ENCODE measurements around the gene MITF. TPM values are rescaled to one million over a fixed set of nuclear protein-coding genes. Genes with fewer than 3 reads are reported as not detected.

The MITF gene
- polyA plus RNA-seq, 1 donor (not counting 4 experiments of a cell fraction or from before 2014, with no cell fraction given): 2.7 TPM

DNA sequence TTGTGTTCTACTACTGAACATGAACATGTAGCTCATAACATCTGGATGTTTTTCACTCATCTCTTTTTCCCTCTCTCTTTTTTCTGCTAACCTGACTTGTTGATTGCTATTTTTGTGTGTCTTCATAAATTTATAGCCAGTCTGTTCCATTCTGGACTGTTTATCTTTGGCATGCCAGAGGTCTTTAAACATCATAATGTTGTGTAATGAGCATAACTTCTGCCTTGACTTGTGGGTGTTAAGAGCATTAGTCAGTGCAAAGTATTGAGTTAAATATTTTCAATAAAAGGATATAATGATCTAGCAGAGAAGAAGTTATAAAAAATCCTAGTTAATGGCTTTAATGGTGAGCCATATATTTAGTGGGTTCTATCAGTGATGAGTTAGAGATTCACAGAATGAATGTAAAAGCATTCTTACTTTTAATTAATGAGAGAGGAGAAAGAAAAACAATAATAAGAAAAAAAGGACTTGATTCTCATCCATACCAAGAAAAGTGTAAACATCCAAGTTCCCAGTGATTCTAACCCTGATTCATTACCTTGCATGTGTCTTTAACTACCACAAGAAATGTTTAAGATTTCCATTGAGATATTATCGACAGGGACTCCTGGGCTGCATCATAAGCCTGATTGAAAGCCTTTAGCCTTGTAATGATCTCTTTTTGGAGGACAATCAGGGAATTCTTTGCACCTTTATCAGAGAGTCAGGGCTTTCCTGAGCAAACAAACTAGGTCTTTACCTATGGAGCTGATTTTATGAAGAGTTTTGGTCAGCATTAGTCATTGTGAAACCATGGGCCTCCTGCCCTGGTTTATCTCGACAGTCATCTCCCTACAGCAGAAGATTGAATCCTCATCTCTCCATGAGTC lies 22.9 kb downstream of the MITF start:
- peak overlapping the region; percentile 59 for H3K4me2 ChIP-seq (ENCODE audit: control insufficient read depth, extremely low read depth, insufficient read depth, low read depth, low read length)
- H3K9me3 ChIP-seq (ENCODE audit: control insufficient read depth, low read depth, low read length): no peaks in the 10 kb centered on the region
- H3K9me1 ChIP-seq (ENCODE audit: control insufficient read depth, extremely low read depth, insufficient read depth, low read length): no peaks in the 10 kb centered on the region
- no peak overlapping the region for H3K27ac ChIP-seq (ENCODE audit: control insufficient read depth, insufficient read depth, low read length)
- no peak overlapping the region for H2AFZ ChIP-seq (ENCODE audit: control insufficient read depth, low read length)
- H3K9ac ChIP-seq (ENCODE audit: control insufficient read depth, extremely low read depth, insufficient read depth, low read length): no peak overlapping the region
- H3K79me2 ChIP-seq (ENCODE audit: control insufficient read depth, insufficient read depth, low read length): no peaks in the 10 kb centered on the region
- FAIRE-seq (peak; percentile 91), DNase-seq (ENCODE audit: low read depth, low spot score) (no peak)
- H4K20me1 ChIP-seq (ENCODE audit: control insufficient read depth, extremely low read depth, insufficient read depth, low read length): no peaks in the 10 kb centered on the region
- TF ChIP-seq, protein P1, sequence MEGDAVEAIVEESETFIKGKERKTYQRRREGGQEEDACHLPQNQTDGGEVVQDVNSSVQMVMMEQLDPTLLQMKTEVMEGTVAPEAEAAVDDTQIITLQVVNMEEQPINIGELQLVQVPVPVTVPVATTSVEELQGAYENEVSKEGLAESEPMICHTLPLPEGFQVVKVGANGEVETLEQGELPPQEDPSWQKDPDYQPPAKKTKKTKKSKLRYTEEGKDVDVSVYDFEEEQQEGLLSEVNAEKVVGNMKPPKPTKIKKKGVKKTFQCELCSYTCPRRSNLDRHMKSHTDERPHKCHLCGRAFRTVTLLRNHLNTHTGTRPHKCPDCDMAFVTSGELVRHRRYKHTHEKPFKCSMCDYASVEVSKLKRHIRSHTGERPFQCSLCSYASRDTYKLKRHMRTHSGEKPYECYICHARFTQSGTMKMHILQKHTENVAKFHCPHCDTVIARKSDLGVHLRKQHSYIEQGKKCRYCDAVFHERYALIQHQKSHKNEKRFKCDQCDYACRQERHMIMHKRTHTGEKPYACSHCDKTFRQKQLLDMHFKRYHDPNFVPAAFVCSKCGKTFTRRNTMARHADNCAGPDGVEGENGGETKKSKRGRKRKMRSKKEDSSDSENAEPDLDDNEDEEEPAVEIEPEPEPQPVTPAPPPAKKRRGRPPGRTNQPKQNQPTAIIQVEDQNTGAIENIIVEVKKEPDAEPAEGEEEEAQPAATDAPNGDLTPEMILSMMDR (optimal IDR thresholded peaks at IDR 0.05 in 1 of 3, IDR thresholded peaks at IDR 0.05 in 1 of 3, conservative IDR thresholded peaks at IDR 0.05 in 1 of 3; ENCODE audit: extremely low read depth in 1 of 3, insufficient read depth in 2 of 3, low read length in 3 of 3): no peak
- TF ChIP-seq EZH2 (IDR thresholded peaks at IDR 0.05; ENCODE audit: low read length): no peak
- H3K4me1 ChIP-seq (ENCODE audit: control insufficient read depth, extremely low read depth, insufficient read depth, low read length): peaks cover 24% of the 10 kb centered on the region
- dilution Hi-C loops (cut with MboI; ENCODE audit: extremely low pct_ligation_motif_present, low sequenced_read_pairs): no loop called here
- no peaks in the 10 kb centered on the region for H3K27me3 ChIP-seq (ENCODE audit: control insufficient read depth, extremely low read depth, insufficient read depth, low read length)
- H3K36me3 ChIP-seq (ENCODE audit: control insufficient read depth in 2 of 2, extremely low read depth in 1 of 2, insufficient read depth in 2 of 2, low read length in 2 of 2): no peaks in the 10 kb centered on the region
- H3K4me3 ChIP-seq (ENCODE audit: control insufficient read depth in 2 of 3, extremely low read depth in 1 of 3, insufficient read depth in 2 of 3, low read depth in 1 of 3, low read length in 3 of 3): peak overlapping the region in 1 of 3 experiments; percentile 16

DNA sequence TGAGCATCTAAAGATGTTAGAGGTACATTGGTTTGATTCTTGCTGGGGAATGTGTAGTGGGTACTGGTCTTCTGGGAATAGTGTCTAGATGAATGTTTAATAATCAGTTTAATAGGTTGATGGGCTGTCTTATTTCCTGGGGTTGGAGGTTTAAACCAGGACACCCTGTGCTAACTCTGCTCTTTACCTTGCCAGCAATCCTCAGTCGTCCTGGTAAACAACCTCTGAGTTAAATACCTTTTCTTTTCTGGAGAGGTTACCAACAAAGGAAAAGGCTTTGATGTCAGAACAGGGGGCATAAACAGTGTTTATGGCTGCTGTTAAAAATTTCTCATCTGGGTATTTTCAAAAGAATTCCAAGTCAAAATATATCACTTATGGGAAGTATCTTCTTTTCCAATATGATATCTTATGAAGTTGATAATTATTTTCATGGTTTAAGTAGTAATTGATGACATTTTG lies 23.5 kb downstream of the MITF start:
- Histone ChIP-seq H3K4me3 (ENCODE audit: control insufficient read depth in 2 of 3, extremely low read depth in 1 of 3, insufficient read depth in 2 of 3, low read depth in 1 of 3, low read length in 3 of 3) (no peak overlapping the region), H3K9me3 (ENCODE audit: control insufficient read depth, low read depth, low read length) (no peaks in the 10 kb centered on the region), H4K20me1 (ENCODE audit: control insufficient read depth, extremely low read depth, insufficient read depth, low read length) (no peaks in the 10 kb centered on the region), H3K9ac (ENCODE audit: control insufficient read depth, extremely low read depth, insufficient read depth, low read length) (no peak overlapping the region), H2AFZ (ENCODE audit: control insufficient read depth, low read length) (no peak overlapping the region), H3K79me2 (ENCODE audit: control insufficient read depth, insufficient read depth, low read length) (no peaks in the 10 kb centered on the region), H3K4me1 (ENCODE audit: control insufficient read depth, extremely low read depth, insufficient read depth, low read length) (peaks cover 27% of the 10 kb centered on the region), H3K27ac (ENCODE audit: control insufficient read depth, insufficient read depth, low read length) (no peak overlapping the region), H3K9me1 (ENCODE audit: control insufficient read depth, extremely low read depth, insufficient read depth, low read length) (no peaks in the 10 kb centered on the region), H3K36me3 (ENCODE audit: control insufficient read depth in 2 of 2, extremely low read depth in 1 of 2, insufficient read depth in 2 of 2, low read length in 2 of 2) (no peaks in the 10 kb centered on the region), H3K27me3 (ENCODE audit: control insufficient read depth, extremely low read depth, insufficient read depth, low read length) (no peaks in the 10 kb centered on the region), H3K4me2 (ENCODE audit: control insufficient read depth, extremely low read depth, insufficient read depth, low read depth, low read length) (peak overlapping the region; percentile 59)
- no peak for TF ChIP-seq EZH2 (IDR thresholded peaks at IDR 0.05; ENCODE audit: low read length)
- TF ChIP-seq, protein P1 (optimal IDR thresholded peaks at IDR 0.05 in 1 of 3, IDR thresholded peaks at IDR 0.05 in 1 of 3, conservative IDR thresholded peaks at IDR 0.05 in 1 of 3; ENCODE audit: extremely low read depth in 1 of 3, insufficient read depth in 2 of 3, low read length in 3 of 3): no peak
- DNase-seq (ENCODE audit: low read depth, low spot score): no peak
- dilution Hi-C loops (cut with MboI; ENCODE audit: extremely low pct_ligation_motif_present, low sequenced_read_pairs): no loop called here
- peak; percentile 5 for FAIRE-seq

Measured in keratinocyte (primary cell).